Inferior parietal cortex (tissue), 1 donor: ENCODE results near the gene CDC37L1.

Experiments used
- DNase-seq: peaks from one replicate; pipeline ENCODE4 v3.0.0-alpha.2; 2016; ENCODE audit errors: extremely low spot score

CDC37L1 gene

GRCh38 chr9:4714266-4715016 is 35.1 kb downstream of the CDC37L1 start:
- no peak for DNase-seq

- no peak for DNase-seq
Measured at GRCh38 chr9:4716163-4716562, 36.8 kb downstream of the CDC37L1 start.

GRCh38 chr9:4717815-4718214 is 38.4 kb downstream of the CDC37L1 start:
- no peak for DNase-seq

GRCh38 chr9:4718911-4719310 is 39.5 kb downstream of the CDC37L1 start:
- DNase-seq: no peak

- no peak for DNase-seq
Measured at GRCh38 chr9:4721736-4722135, 42.4 kb downstream of the CDC37L1 start.

GRCh38 chr9:4725706-4726442 is 46.5 kb downstream of the CDC37L1 start:
- no peak for DNase-seq

GRCh38 chr9:4727593-4727992 is 48.2 kb downstream of the CDC37L1 start:
- no peak for DNase-seq

GRCh38 chr9:4732890-4733289 is 53.5 kb downstream of the CDC37L1 start:
- DNase-seq: no peak

GRCh38 chr9:4734150-4734549 is 54.8 kb downstream of the CDC37L1 start:
- DNase-seq: no peak

- no peak for DNase-seq
Measured at GRCh38 chr9:4738866-4739586, 59.7 kb downstream of the CDC37L1 start.

- DNase-seq: no peak
Measured at GRCh38 chr9:4739587-4740387, 60.4 kb downstream of the CDC37L1 start.

GRCh38 chr9:4740388-4740637 is 60.9 kb downstream of the CDC37L1 start:
- DNase-seq: no peak

GRCh38 chr9:4740638-4741364 is 61.4 kb downstream of the CDC37L1 start, which contains the start of gene AK3:
Gene AK3, minus strand, starts transcription at chr9:4741202. Its CDS starts 115 bp downstream, at chr9:4741087.
- DNase-seq: peak; percentile 72

- peak; percentile 40 for DNase-seq
Measured at GRCh38 chr9:4741365-4742089, 62.2 kb downstream of the CDC37L1 start.

- DNase-seq: no peak
Measured at GRCh38 chr9:4742246-4742645, 62.9 kb downstream of the CDC37L1 start.

- no peak for DNase-seq
Measured at GRCh38 chr9:4743131-4743875, 63.9 kb downstream of the CDC37L1 start.

GRCh38 chr9:4746278-4747030 is 67.1 kb downstream of the CDC37L1 start:
- no peak for DNase-seq

- DNase-seq: no peak
Measured at GRCh38 chr9:4748612-4749011, 69.2 kb downstream of the CDC37L1 start.

GRCh38 chr9:4750023-4750673 is 70.8 kb downstream of the CDC37L1 start:
- peak; percentile 79 for DNase-seq
